Endothelial cell of umbilical vein (primary cell): ENCODE measurements around the gene UPF1.

ENCODE experiments used
- CTCF ChIP-seq, 2 donors: IDR thresholded peaks; 1 replicate in 1 of 2; 2 replicates in 1 of 2; pipeline ENCODE4 v1.5.1; 2011; ENCODE audit warnings: low read length in 2 of 2, mild to moderate bottlenecking in 2 of 2, moderate library complexity in 2 of 2, control low read depth in 1 of 2, inconsistent platforms in 1 of 2, low read depth in 1 of 2; ENCODE audit not compliant: insufficient read depth in 1 of 2; ENCODE audit errors: extremely low read depth in 1 of 2
- EZH2 ChIP-seq: IDR thresholded peaks from 2 replicates; pipeline ENCODE4 v1.6.1; 2012; ENCODE audit warnings: borderline replicate concordance, low read depth, mild to moderate bottlenecking, moderate library complexity, low read length, inconsistent platforms; ENCODE audit not compliant: severe bottlenecking
- GATA2 ChIP-seq: IDR thresholded peaks from 2 replicates; pipeline ENCODE4 v1.7.0; 2011; ENCODE audit warnings: low read depth, mild to moderate bottlenecking, moderate library complexity, mixed read lengths, low read length; ENCODE audit not compliant: insufficient read length, insufficient read depth
- MYC ChIP-seq: IDR thresholded peaks from one replicate; pipeline ENCODE4 v1.6.1; 2011; ENCODE audit warnings: mild to moderate bottlenecking, low read depth, low read length
- POLR2A ChIP-seq: IDR thresholded peaks from 2 replicates; pipeline ENCODE4 v1.6.1; 2012; ENCODE audit warnings: low read depth, mild to moderate bottlenecking, control low read depth, low read length
- POLR2AphosphoS5 ChIP-seq: IDR thresholded peaks from 2 replicates; pipeline ENCODE4 v1.6.1; 2012; ENCODE audit warnings: low read depth, mild to moderate bottlenecking, control low read depth, low read length, moderate library complexity; ENCODE audit not compliant: insufficient read depth

DNA sequence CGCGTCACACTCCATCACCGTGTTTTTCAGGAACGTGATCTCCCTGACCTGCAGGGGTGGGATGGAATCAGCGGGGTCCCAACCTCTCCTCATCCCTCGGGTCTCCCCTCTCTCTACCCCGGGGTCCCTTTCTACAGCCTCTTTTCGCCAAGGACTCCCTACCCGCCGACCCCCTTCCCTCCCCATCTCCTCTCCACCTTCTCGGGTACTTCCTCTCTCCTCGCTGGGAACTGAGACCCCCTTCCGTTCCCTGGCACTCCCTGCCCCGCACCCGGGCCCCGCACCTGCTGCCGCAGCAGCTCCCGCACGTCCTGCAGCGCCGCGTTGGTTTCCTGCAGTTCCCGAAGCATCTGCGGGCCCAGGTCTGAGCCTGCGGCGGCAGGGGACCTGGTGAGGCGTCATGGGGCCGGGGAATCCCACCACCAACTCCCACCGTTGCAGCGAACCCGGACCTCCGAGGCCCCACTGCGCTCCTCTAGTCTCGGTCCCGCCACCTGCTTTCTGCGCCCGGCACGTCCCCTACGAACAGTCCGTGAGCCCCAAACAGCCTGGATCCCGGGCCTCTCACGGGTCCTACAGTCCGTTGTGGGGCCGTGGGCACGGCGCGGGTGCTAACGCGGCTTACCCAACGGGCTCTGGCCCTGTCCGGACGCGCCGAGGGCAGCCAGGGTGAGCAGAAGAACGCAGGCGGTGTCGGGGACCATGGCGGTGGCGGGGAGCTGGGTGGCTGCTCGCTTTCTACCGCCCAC lies 41.0 kb upstream of the UPF1 start, which contains the start of gene COMP:
- no peak for TF ChIP-seq CTCF (IDR thresholded peaks at IDR 0.05; ENCODE audit: extremely low read depth in 1 of 2, insufficient read depth in 1 of 2, low read depth in 1 of 2, low read length in 2 of 2)
- peak; percentile 91 for TF ChIP-seq EZH2
- no peak for TF ChIP-seq POLR2A
- TF ChIP-seq POLR2AphosphoS5, result no peak
- no peak for TF ChIP-seq MYC
- no peak for TF ChIP-seq GATA2
